Measurements from ENCODE around the gene UNK. TPM values are rescaled to one million over a fixed set of nuclear protein-coding genes. Genes with fewer than 3 reads are reported as not detected.
"Not testable (repeated sequence)": the region's sequence is repeated elsewhere in the genome, so short reads cannot be mapped to it uniquely, and the experiment has no call there.

Gene UNK
- total RNA-seq, 4 donors from 2014 or later, result 27.8 to 68.2 (median 31.9) TPM

GRCh38 chr17:75758131-75758905 lies 26.3 kb upstream of the UNK start:
- H3K4me3 ChIP-seq, result no peak overlapping the region
- no peaks in the 10 kb centered on the region for H3K27me3 ChIP-seq
- WGBS, result 86% methylated on average over 35 of the region's 41 CpGs
- peaks cover 51% of the 10 kb centered on the region for H3K36me3 ChIP-seq
- H3K9me3 ChIP-seq, result no peaks in the 10 kb centered on the region
- no peak for TF ChIP-seq POLR2AphosphoS5 (IDR thresholded peaks at IDR 0.05)
- TF ChIP-seq EP300 (IDR thresholded peaks at IDR 0.05), result no peak
- no peak for TF ChIP-seq POLR2A (IDR thresholded peaks at IDR 0.05)
- peak in 1 of 2 donors; percentile 8 for TF ChIP-seq CTCF (IDR thresholded peaks at IDR 0.05)
- peaks cover 35% of the 10 kb centered on the region for H3K4me1 ChIP-seq
- no peak for DNase-seq (ENCODE audit: low spot score in 2 of 2)
- no peak overlapping the region for H3K27ac ChIP-seq

- H3K27ac ChIP-seq, result no peak overlapping the region
- H3K4me3 ChIP-seq, result no peak overlapping the region
- H3K4me1 ChIP-seq, result peaks cover 35% of the 10 kb centered on the region
- H3K36me3 ChIP-seq, result peaks cover 42% of the 10 kb centered on the region
- H3K9me3 ChIP-seq, result no peaks in the 10 kb centered on the region
- TF ChIP-seq POLR2AphosphoS5 (IDR thresholded peaks at IDR 0.05) (no peak), EP300 (IDR thresholded peaks at IDR 0.05) (no peak), POLR2A (IDR thresholded peaks at IDR 0.05) (no peak), CTCF (IDR thresholded peaks at IDR 0.05) (no peak)
- H3K27me3 ChIP-seq, result no peaks in the 10 kb centered on the region
- no peak for DNase-seq (ENCODE audit: low spot score in 2 of 2)
- WGBS, result 64% methylated on average over 3 of the region's 3 CpGs
Measured at GRCh38 chr17:75759457-75759856, 25.1 kb upstream of the UNK start.

- Histone ChIP-seq H3K36me3 (peaks cover 39% of the 10 kb centered on the region), H3K4me1 (peaks cover 35% of the 10 kb centered on the region)
- not testable (repeated sequence) for H3K9me3 ChIP-seq; H3K27me3 ChIP-seq; H3K4me3 ChIP-seq; H3K27ac ChIP-seq; DNase-seq (ENCODE audit: low spot score in 2 of 2)
- 88% methylated on average over 6 of the region's 6 CpGs for WGBS
Measured at GRCh38 chr17:75759978-75760640, 24.5 kb upstream of the UNK start.

- 80% methylated on average over 26 of the region's 27 CpGs for WGBS
- no peak for DNase-seq (ENCODE audit: low spot score in 2 of 2)
- Histone ChIP-seq H3K27ac (no peak overlapping the region), H3K4me3 (no peak overlapping the region), H3K36me3 (peaks cover 14% of the 10 kb centered on the region), H3K4me1 (peaks cover 28% of the 10 kb centered on the region), H3K9me3 (no peaks in the 10 kb centered on the region), H3K27me3 (no peaks in the 10 kb centered on the region)
- no peak for TF ChIP-seq POLR2AphosphoS5 (IDR thresholded peaks at IDR 0.05)
- no peak for TF ChIP-seq CTCF (IDR thresholded peaks at IDR 0.05)
- TF ChIP-seq POLR2A (IDR thresholded peaks at IDR 0.05), result no peak
- no peak for TF ChIP-seq EP300 (IDR thresholded peaks at IDR 0.05)
Measured at GRCh38 chr17:75762513-75763268, 21.9 kb upstream of the UNK start.

- Histone ChIP-seq H3K27ac (no peak overlapping the region), H3K4me3 (no peak overlapping the region), H3K36me3 (peaks cover 9% of the 10 kb centered on the region), H3K27me3 (no peaks in the 10 kb centered on the region), H3K4me1 (peaks cover 28% of the 10 kb centered on the region), H3K9me3 (no peaks in the 10 kb centered on the region)
- 84% methylated on average over 3 of the region's 3 CpGs for WGBS
- no peak for DNase-seq (ENCODE audit: low spot score in 2 of 2)
- TF ChIP-seq POLR2A (IDR thresholded peaks at IDR 0.05) (no peak), POLR2AphosphoS5 (IDR thresholded peaks at IDR 0.05) (no peak), EP300 (IDR thresholded peaks at IDR 0.05) (no peak), CTCF (IDR thresholded peaks at IDR 0.05) (no peak)
Measured at GRCh38 chr17:75763269-75763607, 21.4 kb upstream of the UNK start.

All from suprapubic skin (tissue), 4 donors.